Esophagus squamous epithelium (tissue), 5 donors: ENCODE measurements around the gene LBHD2. TPM values are rescaled to one million over a fixed set of nuclear protein-coding genes. Genes with fewer than 3 reads are reported as not detected.
A peak's percentile ranks its signal among the peaks of the same experiment; 100 is the strongest.
"Not testable (repeated sequence)": the region's sequence is repeated elsewhere in the genome, so short reads cannot be mapped to it uniquely, and the experiment has no call there.

ENCODE experiments used
- DNase-seq: peaks from one replicate; lab custom pipeline; 2025; lab: John Stamatoyannopoulos, UW
- H3K27ac ChIP-seq, 4 donors: fragments of 200-600 bp; sonication (generic); one replicate each; pipeline ENCODE4 v1.5.1; 2016 to 2019; ENCODE audit warnings: mild to moderate bottlenecking in 1 of 4
- H3K27me3 ChIP-seq, 4 donors: fragments of 200-600 bp; sonication (generic); 1 replicate in 3 of 4; 2 replicates in 1 of 4; pipeline versions ENCODE4 v1.5.1 to v1.6.0; 2017 to 2021; ENCODE audit warnings: antibody characterized with exemption in 1 of 4
- H3K36me3 ChIP-seq, 3 donors: fragments of 200-600 bp; sonication (generic); one replicate each; pipeline ENCODE4 v1.5.1; 2016 to 2019
- H3K4me1 ChIP-seq, 3 donors: fragments of 200-600 bp; sonication (generic); one replicate each; pipeline ENCODE4 v1.5.1; 2017 to 2019
- H3K4me3 ChIP-seq, 4 donors: fragments of 200-600 bp; sonication (generic); 1 replicate in 3 of 4; 2 replicates in 1 of 4; pipeline ENCODE4 v1.5.1; 2016 to 2019; ENCODE audit warnings: mild to moderate bottlenecking in 2 of 4, moderate library complexity in 1 of 4
- H3K9me3 ChIP-seq, 3 donors: fragments of 200-600 bp; sonication (generic); one replicate each; pipeline ENCODE4 v1.5.1; 2016 to 2019
- CTCF ChIP-seq, 6 experiments: fragments of 450-650 bp in 4 of 6; fragments of 200-600 bp in 2 of 6; sonication (generic) in 2 of 6; IDR thresholded peaks; one replicate each; pipeline ENCODE4 v1.5.1; 2016 to 2019; ENCODE audit warnings: antibody characterized with exemption in 6 of 6, mild to moderate bottlenecking in 4 of 6, moderate library complexity in 4 of 6
- POLR2A ChIP-seq, 4 donors: fragments of 450-650 bp; IDR thresholded peaks; one replicate each; pipeline ENCODE4 v1.6.1; 2017; ENCODE audit warnings: antibody characterized with exemption in 4 of 4, mild to moderate bottlenecking in 4 of 4, moderate library complexity in 3 of 4
- WGBS, 2 donors: methylation state at CpG; one replicate each; pipeline ENCODE4 v1.1.5; 2018; 5-methylcytosine and 5-hydroxymethylcytosine counted together
- intact Hi-C: fragments of 100-400 bp; cut with DNase I; formaldehyde crosslinking; loops from one replicate; pipeline ENCODE4 v1.15.0; 2022
- total RNA-seq, 4 donors: library from RNA; depleted of rRNA; stranded (reverse); fragments of >200 nt; gene quantifications; one replicate each; pipeline ENCODE4 v1.1.0, GENCODE V29; 2016
- donor health status: DM: yes; HTN: yes; CAD: no.

LBHD2 gene
- 1 to 10 TPM in 1 of 4 donors, not detected in 3; 1.1 TPM for total RNA-seq

- peak within 1 kb of the TSS in 2 of 4 donors; percentile 24 to 54 for H3K4me3 ChIP-seq
- H3K27me3 ChIP-seq: peaks cover 0 to 61% (median 0%) of the 10 kb centered on the region in 4 donors
- no peaks in the 10 kb centered on the region for H3K36me3 ChIP-seq
- WGBS, 2 donors: 20 to 41% methylated on average over 4 to 5 of the region's 61 CpGs
- intact Hi-C loops: no loop called here
- H3K9me3 ChIP-seq: no peaks in the 10 kb centered on the region
- DNase-seq: no peak
- peaks cover 0 to 8% (median 7%) of the 10 kb centered on the region in 3 donors for H3K4me1 ChIP-seq
- no peak within 1 kb of the TSS for H3K27ac ChIP-seq
- TF ChIP-seq POLR2A (IDR thresholded peaks at IDR 0.05): no peak
- no peak for TF ChIP-seq CTCF (IDR thresholded peaks at IDR 0.05)
Observed at GRCh38 chr14:103084021-103084919, at the start of gene LBHD2. Gene LBHD2, plus strand, starts transcription at chr14:103084210. Its CDS starts 1,803 bp downstream, at chr14:103086013.

DNA sequence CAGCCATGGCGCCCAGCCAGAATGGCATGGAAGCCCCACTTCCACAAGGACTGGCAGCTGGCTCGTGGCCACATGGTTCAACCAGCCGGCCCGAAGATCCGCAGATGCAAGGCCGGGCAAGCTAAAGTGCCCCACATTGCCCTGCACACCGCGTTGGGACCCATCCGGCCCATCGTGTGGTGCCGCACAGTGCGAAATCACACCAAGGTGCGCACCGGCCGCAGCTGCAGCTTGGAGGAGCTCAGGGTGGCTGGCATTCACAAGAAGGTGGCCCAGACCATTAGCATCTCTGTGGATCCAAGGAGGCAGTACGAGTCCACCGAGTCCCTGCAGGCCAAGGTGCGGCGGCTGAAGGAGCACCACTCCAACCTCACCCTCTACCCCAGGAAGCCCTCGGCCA is 42.5 kb upstream of the LBHD2 start:
- Histone ChIP-seq H3K27me3 (no peaks in the 10 kb centered on the region), H3K4me1 (peaks cover 11 to 34% (median 18%) of the 10 kb centered on the region in 3 donors), H3K27ac (no peak overlapping the region), H3K36me3 (peaks cover 0 to 21% (median 0%) of the 10 kb centered on the region in 3 donors), H3K9me3 (no peaks in the 10 kb centered on the region), H3K4me3 (no peak overlapping the region)
- intact Hi-C loops: no loop called here
- TF ChIP-seq POLR2A (IDR thresholded peaks at IDR 0.05) (no peak), CTCF (IDR thresholded peaks at IDR 0.05) (no peak)
- DNase-seq: no peak
- 91 to 96% methylated on average over 8 to 10 of the region's 20 CpGs for WGBS, 2 donors

- TF ChIP-seq CTCF (IDR thresholded peaks at IDR 0.05) (no peak), POLR2A (IDR thresholded peaks at IDR 0.05) (no peak)
- peak overlapping the region in 1 of 4 donors; percentile 26 for H3K4me3 ChIP-seq
- H3K27me3 ChIP-seq: no peaks in the 10 kb centered on the region
- H3K27ac ChIP-seq: peak overlapping the region in 1 of 4 donors; percentile 13
- 76 to 80% methylated on average over 8 of the region's 8 CpGs for WGBS, 2 donors
- peaks cover 0 to 28% (median 0%) of the 10 kb centered on the region in 3 donors for H3K36me3 ChIP-seq
- peaks cover 11 to 51% (median 18%) of the 10 kb centered on the region in 3 donors for H3K4me1 ChIP-seq
- H3K9me3 ChIP-seq: no peaks in the 10 kb centered on the region
- DNase-seq: no peak
- intact Hi-C loops: no loop called here
Observed at GRCh38 chr14:103043257-103044015, 40.6 kb upstream of the LBHD2 start.

DNA sequence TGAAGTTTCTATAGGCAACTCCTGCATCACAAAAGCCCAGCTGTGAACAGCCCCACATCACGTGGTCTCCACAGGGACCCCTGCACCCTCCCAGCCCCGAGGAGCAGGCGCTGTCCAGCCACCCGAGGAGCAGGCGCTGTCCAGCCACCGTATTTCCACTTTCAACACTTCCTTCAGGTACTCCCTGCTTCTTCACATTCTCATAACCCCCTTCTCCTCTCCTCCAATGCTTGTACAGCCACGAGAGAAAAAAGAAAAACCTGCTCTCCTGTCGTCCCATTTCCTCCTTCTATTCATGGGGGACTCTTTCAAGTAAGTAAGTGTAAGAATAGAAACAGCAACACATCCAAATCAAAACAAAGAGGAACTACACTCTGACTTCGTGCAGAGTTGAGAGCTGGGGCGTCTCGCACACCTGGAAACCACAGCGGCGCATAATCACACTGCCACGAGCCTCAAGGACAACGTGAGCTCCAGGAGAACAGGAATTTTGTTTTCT is 38.6 kb upstream of the LBHD2 start:
- peaks cover 11 to 53% (median 18%) of the 10 kb centered on the region in 3 donors for H3K4me1 ChIP-seq
- TF ChIP-seq POLR2A (IDR thresholded peaks at IDR 0.05) (no peak), CTCF (IDR thresholded peaks at IDR 0.05) (no peak)
- 35 to 45% methylated on average over 15 of the region's 15 CpGs for WGBS, 2 donors
- H3K36me3 ChIP-seq: peaks cover 0 to 28% (median 0%) of the 10 kb centered on the region in 3 donors
- H3K9me3 ChIP-seq: no peaks in the 10 kb centered on the region
- H3K27me3 ChIP-seq: no peaks in the 10 kb centered on the region
- H3K27ac ChIP-seq: no peak overlapping the region
- H3K4me3 ChIP-seq: no peak overlapping the region
- DNase-seq: no peak
- intact Hi-C loops: no loop called here

DNA sequence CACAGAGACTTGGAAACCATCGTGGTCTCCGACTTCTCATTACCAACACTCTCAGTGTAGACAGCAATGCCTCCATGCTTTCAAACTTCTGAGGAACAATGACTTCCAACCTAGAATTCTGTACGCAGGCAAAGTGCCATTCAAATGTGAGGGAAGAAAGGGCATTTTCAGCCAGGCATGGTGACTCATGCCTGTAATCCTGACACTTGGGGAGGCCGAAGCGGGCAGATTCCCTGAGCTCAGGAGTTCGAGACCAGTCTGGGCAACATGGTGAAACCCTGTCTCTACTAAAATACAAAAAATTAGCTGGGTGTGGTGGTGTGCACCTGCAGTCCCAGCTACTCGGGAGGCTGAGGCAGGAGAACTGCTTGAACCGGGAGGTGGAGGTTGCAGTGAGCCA is 36.6 kb upstream of the LBHD2 start:
- H3K4me3 ChIP-seq, intact Hi-C loops, H3K27me3 ChIP-seq, H3K9me3 ChIP-seq, DNase-seq, H3K27ac ChIP-seq: not testable (repeated sequence)
- peaks cover 11 to 70% (median 26%) of the 10 kb centered on the region in 3 donors for H3K4me1 ChIP-seq
- WGBS, 2 donors: 76 to 82% methylated on average over 8 of the region's 8 CpGs
- H3K36me3 ChIP-seq: peaks cover 0 to 14% (median 0%) of the 10 kb centered on the region in 3 donors
